Measurements from ENCODE around the gene SERTAD4.
"Not testable (repeated sequence)": the region's sequence is repeated elsewhere in the genome, so short reads cannot be mapped to it uniquely, and the experiment has no call there.

The SERTAD4 gene

DNA sequence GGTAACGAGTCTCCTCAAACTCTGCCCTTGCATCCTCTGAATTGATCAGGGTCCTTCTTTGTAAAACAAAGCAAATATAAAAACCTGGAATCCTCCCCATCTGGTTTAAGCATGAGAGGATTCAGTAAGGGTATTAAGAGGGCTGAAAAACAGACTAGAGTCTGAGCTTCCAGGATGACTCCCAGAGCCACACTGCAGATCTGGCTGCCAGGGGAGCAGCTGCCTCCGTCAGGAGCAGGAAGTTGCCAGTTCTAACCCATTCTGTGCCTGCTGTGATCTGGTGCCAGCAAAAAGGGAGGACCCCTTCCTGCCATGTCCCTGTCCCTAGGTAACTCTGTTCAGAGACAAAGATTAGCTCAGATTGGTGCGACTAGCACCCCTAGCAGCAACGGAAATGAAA lies 27.5 kb downstream of the SERTAD4 start:
- no peak for DNase-seq (ENCODE audit: low read depth in 2 of 2)

DNA sequence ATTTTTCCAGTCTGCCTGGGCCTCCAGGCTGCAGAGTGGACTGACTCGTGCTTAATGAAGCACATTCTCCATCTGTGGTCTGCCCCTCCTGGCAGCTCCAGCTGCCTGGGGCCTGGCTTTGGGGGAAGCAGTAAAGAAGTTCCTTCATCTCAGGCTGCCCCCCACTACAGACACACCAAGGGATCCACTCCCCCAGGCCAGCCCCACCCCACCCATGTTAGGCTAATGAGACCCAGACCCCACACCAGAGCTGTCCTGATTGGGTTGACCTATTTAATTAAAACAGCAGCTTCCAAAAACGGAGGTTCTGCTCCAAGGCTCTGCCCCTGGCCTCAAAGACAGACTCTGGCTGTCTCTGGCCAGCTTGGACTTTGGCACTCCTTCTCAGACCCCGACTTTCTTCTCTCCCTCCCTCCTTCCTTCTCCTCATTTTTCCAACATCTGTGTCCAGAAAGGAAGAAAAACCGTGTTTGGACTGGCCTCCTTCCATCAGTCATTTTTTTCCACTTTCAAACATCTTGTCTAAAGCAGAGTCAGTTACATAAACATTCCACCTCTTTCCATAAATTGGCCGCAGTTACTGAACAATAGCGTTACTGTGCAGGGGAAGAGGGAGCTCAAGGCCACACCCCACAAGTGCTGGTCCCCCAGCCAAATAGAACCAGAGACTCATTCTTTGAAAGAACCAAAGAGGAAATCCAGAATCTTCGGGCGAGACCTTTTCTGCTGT lies 29.7 kb downstream of the SERTAD4 start:
- DNase-seq (ENCODE audit: low read depth in 2 of 2), result no peak

DNA sequence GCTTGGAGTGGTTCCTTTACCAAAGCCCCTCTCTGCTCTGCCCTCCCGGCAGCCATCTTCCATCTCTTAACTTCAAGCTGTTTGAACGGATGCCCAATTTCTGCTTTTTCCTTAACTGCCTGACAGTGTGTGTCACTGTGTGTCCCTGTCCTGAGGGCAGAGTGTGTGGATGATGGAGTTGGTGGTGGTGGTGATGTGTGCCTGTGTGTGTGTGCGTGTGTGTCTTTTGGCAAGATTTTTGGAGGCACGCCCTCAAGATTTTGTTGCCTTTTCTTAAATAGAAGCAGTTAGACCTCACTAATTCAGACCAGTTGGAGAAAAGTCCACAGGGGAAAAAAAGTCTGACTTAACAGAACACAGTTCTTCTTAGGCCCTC lies 30.3 kb downstream of the SERTAD4 start:
- DNase-seq (ENCODE audit: low read depth in 2 of 2), result no peak

GRCh38 chr1:210263963-210264362 lies 31.4 kb downstream of the SERTAD4 start:
- no peak for DNase-seq (ENCODE audit: low read depth in 2 of 2)

- DNase-seq (ENCODE audit: low read depth in 2 of 2), result no peak
Observed at GRCh38 chr1:210264496-210265380, 32.1 kb downstream of the SERTAD4 start.

DNA sequence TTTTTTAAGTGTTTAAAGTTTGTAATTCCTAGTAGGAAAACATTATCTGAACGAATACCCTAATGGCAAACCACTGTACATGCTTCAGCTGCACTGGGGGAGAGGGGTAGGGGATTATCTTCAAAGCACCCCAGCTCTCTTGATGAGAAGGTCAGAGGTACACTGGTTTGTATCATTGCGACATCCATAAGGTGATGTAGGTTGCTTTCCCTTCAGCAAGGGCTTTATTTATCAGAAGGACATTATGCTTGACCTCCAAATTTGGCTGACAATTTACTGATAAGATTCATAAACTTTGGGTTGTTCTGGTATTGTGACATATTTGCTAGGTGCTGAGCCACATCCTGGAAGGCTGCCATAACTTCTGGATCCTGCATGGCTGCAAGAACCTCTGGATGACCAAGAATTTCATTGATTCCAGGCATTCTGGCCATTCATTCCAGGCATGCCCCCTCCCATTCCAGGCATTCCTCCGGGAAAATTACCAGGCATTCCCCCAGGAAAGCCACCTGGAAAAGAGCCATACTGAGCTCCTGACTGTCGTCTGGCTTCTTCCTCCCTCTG lies 32.9 kb downstream of the SERTAD4 start:
- DNase-seq (ENCODE audit: low read depth in 2 of 2), result not testable (repeated sequence)

- DNase-seq (ENCODE audit: low read depth in 2 of 2), result no peak
Observed at GRCh38 chr1:210269981-210270380, 37.4 kb downstream of the SERTAD4 start.

DNA sequence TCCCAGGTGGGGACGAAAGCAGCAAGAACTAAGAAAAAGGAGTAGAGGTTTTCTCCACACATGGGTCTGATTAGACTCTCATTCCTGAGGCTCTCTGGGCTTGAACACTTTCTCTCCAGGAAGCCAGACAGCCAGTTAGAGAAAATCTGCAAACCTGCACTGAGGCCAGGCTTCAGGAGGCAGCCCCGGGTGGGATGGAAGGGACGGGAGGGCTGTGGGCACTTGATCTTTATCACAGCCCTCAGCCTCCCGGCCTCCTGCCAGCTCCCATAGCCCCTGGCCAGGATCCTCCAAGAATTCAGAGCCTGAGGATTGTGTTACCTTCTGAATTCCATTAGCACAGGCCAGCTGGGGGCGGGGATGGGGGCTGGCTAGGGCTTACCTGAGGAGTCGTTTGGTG lies 40.1 kb downstream of the SERTAD4 start:
- no peak for DNase-seq (ENCODE audit: low read depth in 2 of 2)

DNA sequence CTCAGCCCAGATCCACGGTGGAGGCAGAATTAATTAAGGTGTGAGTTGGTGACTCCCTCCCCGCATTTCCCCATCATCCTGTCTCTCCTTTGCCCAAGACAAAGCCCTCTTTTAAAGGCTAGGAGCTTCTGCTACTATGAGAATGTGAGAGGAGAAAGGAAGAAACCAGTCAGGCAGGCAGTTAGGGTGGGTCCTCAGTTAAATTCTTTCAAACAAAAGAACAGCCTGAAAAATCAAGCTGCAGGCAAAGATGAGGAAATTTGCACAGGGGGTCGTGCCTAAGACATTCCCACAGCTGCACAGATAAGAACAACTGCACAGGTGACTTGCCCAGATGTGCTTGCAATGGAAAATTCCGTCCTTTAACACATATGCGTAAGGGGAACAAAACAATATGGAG lies 47.6 kb downstream of the SERTAD4 start:
- DNase-seq (ENCODE audit: low read depth in 2 of 2), result no peak

DNA sequence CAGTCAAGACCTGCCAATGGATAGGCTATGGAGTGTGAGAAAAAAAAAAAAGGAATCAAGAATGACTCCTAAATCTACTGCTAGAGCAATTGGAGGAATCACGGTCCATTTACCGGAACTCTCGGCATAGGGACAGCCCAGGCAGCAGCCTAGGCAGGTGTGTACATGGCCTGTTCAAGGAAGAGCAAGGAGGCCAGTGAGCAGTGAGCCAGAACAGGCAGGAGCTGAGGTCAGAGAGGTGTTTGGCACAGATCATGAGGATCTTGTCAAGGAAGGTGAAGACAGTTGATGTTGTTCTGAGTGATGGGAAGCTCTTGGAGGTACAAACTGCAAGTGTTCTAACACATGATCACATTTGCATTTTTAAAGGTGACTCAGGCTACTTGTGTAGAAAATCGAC lies 55.5 kb downstream of the SERTAD4 start:
- no peak for DNase-seq (ENCODE audit: low read depth in 2 of 2)

- DNase-seq (ENCODE audit: low read depth in 2 of 2), result no peak
Observed at GRCh38 chr1:210289248-210289647, 56.7 kb downstream of the SERTAD4 start.

GRCh38 chr1:210291081-210291764 lies 58.6 kb downstream of the SERTAD4 start:
- DNase-seq (ENCODE audit: low read depth in 2 of 2), result no peak

DNA sequence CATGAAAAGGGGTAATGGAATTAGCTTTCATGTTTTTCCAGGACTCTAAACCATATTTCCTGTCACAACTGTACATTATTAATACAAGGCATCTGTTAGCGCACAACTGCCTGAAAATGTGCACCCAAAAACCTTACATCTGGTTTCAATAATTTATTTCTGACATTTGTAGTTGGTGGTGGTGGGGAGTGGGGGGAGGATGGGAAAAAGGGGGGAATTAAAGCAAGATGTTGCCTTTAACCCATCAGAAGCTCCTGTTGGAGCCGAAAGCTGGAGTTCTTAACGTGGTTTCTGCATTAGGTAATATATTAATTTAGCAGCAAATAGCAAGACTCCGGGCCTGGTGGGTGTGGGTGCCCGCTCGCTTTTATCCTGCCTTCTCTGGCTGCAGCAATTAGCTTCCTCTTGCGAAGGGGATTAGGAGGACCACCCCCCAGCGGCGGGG lies 59.2 kb downstream of the SERTAD4 start:
- no peak for DNase-seq (ENCODE audit: low read depth in 2 of 2)

DNA sequence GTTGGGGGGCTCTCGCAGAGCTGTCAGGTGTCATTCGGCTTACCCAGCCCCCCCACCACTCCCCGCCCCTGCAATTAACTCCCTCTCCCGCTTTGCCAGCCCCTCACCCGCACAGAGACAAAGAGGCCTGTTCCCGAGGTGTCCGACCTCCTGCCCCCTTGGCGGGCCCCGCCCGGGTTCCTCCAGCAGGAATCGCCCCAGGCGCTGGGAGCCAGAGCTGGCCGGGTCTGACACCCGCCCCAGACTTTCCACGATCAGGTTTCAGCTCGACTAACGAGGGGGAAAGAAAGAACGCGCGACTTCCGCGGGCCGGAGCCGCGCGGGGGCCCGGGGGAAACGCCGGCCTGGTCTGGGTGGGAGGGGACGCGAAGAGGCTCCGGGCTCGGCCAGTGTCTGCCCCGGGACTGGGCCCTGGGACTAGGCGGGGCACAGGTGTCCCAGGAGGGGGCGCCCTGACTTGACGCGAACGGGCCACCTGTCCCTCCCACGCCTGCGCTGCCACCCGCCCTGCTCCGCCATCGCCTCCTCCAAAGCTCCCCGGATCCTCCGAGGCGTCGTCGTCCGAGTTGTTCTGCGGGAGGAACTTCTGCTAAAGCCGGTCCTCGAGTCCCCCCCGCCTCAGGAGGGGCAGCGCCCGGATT lies 59.8 kb downstream of the SERTAD4 start:
- peak in 1 of 2 donors; percentile 6 for DNase-seq (ENCODE audit: low read depth in 2 of 2)

DNA sequence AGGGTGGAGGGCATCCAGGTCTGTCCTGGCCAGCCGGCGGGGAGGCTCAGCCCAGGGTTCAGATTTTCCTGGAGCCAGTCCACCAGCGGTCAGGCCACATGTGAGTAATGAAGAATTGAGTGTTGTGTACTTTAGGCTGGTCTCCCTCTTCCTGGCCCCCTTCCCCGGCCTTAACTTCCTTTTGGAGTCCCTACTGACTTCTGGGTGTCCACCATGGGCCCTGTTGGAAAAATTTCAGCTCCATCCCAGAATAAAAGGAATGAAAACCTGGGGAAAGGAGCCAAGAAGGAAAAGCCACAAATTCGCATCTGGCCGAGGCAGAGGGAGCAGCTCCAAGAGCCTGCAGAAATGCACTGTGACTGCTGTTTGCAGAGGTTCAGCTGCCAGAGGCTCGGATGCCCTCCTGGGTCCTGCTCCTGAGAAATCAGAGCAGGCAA lies 60.6 kb downstream of the SERTAD4 start:
- no peak for DNase-seq (ENCODE audit: low read depth in 2 of 2)

DNA sequence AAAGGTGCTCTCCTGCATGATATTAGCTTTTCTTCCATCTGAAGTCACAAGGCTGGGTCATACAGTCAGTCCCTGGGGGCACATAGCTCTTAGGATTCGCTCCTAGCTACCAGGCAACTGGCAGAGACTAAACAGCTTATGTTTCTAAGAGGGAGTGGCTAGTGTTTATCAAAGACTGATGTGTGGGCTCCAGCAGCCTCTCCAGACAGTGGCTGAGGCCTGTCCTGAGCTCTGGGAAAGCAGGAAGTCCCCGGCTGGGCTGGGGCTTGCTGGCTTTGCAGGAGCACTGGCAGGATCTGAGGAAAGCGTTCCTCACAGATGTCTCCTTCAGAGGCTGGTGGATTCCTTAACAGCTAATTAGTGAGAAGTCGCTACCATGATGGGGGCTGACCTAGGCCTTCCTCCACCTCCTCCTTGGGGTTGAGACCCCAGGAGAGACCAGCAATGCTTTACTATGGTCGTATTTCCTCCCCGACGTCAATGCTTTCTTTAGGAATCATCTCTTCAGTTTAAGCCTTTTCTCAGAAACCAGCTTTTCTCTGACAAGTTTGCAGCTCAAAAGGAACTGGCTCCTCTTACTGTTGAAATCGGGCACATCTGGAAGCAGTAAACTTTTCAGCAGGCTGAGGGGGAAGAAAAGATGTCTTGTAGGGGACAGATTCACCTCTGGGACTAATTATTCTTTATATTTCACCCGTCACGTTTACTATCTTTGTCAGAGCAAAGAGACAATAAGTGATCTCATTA lies 62.6 kb downstream of the SERTAD4 start:
- DNase-seq (ENCODE audit: low read depth in 2 of 2), result no peak
